ENCODE results near the gene OGDHL.
"Not testable (repeated sequence)": the region's sequence is repeated elsewhere in the genome, so short reads cannot be mapped to it uniquely, and the experiment has no call there.

Gene OGDHL

DNA sequence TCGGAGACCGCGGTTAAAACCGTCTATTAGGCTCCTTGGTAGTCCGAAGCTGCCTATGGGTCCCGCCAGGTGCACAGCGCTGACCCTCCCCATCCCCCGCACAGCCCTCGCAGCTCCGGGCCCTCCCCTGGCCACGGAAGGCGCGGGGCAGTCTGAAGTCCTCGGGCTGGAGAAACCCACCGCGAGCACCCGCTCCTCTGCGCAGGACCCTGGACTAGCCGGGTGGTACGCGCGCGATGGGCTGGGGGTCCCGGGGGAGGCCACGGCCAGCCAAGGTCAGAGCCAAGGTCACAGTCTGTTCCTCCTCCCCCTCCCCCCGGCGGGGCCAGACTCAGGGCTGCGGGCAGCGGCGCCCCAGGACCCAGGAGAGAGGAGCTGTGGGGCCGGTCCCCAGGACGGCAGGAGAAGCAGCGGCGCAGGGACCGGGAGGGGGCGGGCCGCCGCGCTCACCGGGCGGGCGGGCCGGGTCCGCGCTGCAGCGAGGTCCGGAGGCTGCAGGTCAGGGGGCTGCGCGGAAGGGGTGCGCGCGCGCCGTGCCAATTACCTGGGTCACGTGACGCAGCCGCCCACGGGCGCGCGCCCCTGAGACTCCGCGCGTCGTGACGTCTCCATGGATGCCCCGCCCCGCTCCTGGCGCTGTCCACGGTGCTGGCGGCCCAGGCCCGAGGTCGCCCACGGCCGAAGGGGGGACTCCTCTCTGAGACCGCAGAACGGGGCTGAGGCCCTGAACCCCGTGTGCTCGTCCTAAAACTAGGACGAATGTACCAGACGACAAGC, at the start of gene OGDHL:
Gene OGDHL (minus strand): TSS at position 535 of the 777 bp plus-strand sequence. CDS start 3,731 bp downstream, outside the sequence.
- DNase-seq (ENCODE audit: low spot score) = peak; percentile 17

DNA sequence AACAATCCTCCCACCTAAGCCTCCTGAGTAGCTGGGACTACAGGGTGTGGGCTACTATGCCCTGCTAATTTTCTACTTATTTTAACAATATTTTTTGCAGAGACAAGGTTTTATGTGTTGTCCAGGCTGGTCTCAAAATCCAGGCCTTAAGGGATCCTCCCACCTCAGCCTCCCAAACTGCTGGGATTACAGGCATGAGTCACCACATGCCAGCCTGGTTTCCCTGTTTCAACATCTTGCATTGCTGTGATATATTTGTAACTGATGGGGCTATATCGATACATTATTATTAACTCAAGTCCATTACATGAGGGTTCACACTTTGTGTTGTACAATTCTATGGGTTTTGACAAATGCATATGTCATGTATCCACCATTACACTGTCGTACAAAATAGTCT, 41.9 kb upstream of the OGDHL start:
- DNase-seq (ENCODE audit: low spot score) = no peak

DNA sequence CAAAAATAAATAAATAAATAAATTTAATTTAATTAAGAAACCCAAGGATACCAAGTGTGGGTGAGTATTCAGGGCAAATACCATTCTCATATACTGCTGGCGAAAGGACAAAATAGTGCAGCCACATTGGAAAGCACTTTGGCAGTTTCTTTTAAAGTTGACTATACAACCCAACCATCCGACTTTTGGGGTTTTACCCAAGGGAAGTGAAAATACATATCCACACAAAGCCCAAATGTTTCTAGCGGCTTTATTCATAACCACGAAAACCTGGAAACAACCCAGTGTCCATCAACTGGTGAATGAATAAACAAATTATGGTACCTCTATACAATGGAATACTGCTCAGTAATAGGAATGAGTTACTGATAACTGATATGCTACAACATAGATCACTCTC, 36.2 kb upstream of the OGDHL start:
- DNase-seq (ENCODE audit: low spot score) = no peak

DNA sequence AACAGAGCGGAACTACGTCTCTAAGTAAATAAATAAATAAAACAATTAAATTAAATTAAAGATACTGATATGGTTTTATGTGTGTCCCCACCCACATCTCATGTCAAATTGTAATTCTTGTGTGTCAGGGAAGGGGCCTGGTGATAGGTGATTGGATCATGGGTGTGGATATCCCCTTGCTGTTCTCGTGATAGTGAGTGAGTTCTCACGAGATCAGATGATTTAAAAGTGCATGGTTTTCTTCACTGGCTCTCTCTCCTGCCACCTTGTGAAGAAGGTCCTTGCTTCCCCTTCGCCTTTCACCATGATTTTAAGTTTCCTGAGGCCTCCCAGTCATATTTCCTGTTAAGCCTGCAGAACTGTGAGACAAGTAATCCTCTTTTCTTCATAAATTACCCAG, 29.0 kb upstream of the OGDHL start:
- DNase-seq (ENCODE audit: low spot score) = no peak

DNA sequence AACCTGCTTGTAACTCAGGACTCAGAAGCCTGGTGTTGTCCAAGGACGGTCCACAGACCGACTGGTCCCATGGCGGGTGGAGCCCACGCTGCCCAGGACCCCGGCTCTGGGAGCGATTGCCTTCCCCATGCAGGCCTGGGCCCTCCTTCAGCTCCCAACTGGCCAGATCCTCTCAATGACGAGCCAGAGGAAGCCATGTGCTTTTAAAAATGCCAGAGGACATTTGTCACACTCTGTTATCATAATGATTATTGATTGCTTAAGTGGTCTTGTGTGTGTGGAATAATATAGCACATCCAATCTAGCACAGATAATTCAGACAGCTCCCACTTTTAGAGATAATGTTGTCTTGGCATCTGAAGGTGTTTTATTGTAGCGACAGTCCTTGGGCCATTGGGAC, 22.6 kb upstream of the OGDHL start:
- DNase-seq (ENCODE audit: low spot score) = no peak

DNA sequence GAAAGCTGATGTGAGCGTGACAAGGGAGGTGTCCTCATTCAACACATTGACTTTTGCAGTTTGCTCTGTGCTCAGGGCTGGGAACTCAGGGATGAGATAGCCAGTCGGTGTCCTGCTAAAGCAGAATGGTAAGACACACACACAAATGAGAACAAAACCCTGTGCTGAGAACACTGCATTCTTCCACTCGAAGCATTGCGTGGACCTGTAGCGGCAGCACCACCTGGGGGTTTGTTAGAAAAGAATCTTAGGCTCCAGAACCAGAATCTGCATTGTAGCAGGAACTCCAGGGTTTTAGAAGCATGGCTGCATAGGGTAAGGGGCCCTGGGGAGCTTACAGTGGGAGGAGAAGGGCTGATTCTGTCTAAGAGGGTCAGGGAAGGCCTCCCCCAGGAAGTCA, 21.5 kb upstream of the OGDHL start:
- no peak for DNase-seq (ENCODE audit: low spot score)

DNA sequence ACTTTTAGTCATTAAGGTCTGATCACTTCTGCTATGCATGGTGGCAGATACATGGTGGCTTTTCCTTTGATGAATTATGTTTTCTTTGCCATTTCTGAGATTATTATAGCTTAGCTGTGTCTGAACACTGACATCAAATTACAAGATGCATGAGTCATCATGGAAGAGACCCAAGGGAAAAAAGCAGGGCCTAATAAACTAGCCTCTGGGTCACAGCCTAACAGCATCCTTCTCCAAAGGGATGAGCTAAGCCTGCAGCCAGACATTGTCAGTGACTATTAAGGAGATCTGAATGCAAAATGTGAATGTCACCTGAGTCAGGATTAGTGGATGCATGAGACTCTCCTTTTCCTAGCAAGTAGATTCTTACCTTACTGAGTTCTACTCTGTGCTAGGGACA, 19.1 kb upstream of the OGDHL start:
- no peak for DNase-seq (ENCODE audit: low spot score)

DNA sequence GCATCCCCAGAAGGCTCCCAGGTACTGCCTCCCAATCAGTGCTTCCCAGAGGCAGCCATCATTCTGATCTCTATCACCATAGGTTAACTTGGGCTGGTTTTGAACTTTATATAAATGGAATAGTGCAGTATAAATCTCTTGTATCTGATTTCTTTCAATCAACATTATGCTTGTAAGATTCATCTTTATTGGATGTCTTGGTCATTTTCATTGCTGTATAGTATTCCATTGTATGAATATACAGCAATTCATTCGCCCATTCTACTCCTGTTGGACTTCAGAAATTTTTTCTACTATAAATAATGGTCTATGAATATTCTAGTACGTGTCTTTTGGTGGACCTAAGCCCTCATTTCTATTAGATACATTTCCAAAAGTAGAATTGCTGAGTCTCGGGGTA, 16.1 kb upstream of the OGDHL start:
- no peak for DNase-seq (ENCODE audit: low spot score)

DNA sequence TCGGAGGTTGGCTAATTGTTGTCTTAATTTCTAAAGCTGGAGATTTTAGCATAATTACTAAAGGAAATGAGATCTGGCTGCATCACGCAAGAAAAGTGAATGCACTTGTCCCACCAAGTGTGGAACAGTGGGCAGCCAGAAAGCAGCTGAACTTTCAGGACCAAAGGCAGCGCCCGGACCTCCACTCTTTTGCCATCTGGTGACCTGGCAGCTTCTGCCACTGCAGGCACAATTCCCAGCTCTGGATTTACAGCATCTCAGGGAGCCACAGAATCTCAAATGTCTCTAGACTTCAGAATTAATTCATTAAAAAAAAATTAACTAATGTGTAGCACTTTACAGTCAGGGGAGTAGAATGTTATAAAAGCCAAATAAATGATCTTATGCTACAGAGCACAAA, 14.7 kb upstream of the OGDHL start:
- DNase-seq (ENCODE audit: low spot score) = no peak

DNA sequence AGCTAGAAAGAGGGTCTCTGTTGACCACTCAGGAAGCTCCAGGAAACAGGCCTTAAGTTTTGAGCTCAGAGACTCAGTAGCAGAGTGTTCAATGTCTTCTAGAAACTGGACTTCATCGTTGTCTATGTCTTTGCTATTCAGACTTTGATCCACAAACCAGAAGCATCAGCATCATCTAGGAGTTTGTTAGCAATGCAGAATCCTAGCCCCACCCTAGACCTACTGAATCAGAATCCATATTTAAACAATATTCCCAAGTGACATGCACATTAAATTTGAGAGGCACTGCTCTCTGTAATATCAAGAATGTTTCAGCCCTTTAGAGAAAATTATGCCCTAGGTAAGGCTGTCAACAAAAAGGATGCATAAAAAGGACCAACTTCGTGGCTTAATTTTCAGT, 12.9 kb upstream of the OGDHL start:
- no peak for DNase-seq (ENCODE audit: low spot score)

DNA sequence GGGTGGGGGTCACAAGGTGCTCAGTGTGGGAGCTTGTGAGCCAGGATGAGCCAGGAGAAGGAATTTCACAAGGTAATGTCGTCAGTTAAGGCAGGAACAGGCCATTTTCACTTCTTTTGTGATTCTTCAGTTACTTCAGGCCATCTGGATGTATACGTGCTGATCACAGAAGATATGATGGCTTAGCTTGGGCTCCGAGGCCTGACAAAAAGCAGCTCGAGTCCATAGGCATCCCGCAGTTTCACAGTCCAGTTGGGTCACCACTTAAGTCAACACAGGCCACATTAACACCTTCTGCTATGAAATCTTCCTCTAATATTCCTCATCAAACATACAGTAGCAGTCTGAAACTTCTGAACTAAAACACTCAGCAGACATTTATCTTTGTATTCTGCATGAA, 10.8 kb upstream of the OGDHL start:
- not testable (repeated sequence) for DNase-seq (ENCODE audit: low spot score)

DNA sequence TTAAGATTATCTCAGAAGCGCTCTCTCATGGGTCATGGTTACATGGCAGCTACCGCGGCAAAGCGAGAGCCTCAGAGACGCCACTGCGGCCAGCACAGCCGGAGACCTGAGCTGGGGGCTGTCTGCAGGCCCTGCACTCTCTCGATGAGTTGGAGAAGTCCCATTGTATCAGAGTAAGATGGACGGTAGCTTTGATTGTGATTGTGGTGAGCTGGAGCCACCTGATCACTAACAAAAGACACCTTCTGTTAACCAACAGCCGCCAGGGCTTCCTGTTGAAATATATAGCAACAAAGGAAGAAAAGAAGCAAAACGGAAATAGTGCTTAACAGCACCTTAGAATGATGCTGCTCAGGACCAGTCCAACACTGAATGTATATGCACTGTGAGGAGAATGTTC, 8.9 kb upstream of the OGDHL start:
- not testable (repeated sequence) for DNase-seq (ENCODE audit: low spot score)

DNA sequence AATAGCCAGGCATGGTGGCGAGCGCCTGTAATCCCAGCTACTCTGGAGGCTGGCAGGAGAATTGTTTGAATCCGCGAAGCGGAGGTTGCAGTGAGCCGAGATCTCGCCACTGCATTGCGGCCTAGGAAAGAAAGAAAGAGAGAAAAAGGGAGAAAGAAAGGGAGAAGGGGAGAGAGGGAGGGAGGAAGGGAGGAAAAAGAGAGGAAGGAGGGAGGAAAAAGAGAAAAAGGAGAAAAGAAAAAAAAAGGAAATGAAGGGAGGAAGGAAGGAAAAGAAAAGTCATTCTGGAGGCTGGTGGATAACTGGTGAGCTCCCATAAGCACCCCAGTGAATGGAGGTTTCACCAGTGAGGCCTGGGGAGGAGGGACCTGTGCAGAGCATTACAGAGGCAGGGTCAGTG, 7.6 kb upstream of the OGDHL start:
- DNase-seq (ENCODE audit: low spot score) = no peak

DNA sequence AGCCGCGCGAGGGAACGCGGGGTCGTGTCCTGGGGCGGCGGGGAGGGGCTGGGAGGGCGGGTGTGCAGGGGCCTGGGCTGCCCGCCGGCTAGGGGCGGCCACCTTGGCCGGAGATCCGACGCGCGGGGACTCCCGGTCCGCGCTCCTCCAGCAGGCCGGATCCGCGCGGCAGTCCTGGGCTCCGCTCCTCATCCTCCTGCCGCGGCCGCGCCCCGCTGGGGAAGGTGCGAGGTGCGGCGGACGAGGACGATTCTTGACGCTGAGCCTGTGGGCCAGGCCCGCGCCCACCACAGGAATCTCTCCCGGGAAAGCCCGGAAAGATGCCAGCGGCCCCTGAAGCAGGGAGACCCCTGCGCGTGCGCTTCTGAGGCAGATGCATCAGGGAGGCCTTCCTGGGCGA, 6.6 kb upstream of the OGDHL start:
- DNase-seq (ENCODE audit: low spot score) = no peak

DNA sequence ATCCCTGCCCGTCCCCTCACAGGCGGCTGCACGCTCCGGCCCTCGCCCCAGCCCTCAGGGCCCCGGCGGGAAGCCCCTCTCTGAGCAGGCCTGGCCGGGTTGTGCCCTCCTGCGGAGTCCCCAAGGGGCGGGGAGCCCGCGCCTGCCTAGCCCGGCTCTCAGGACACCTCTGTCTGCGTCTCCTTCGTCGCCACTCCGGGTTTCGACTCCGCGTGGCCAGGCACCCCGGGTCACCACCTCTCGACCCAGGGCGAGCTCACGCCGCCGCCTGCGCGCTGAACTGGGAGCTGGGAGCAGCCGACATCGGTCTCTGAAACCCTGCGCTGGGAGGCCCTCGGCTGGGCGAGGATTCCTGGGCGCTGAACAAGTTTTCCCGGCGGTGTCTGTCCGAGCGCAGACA, 6.2 kb upstream of the OGDHL start:
- no peak for DNase-seq (ENCODE audit: low spot score)

DNA sequence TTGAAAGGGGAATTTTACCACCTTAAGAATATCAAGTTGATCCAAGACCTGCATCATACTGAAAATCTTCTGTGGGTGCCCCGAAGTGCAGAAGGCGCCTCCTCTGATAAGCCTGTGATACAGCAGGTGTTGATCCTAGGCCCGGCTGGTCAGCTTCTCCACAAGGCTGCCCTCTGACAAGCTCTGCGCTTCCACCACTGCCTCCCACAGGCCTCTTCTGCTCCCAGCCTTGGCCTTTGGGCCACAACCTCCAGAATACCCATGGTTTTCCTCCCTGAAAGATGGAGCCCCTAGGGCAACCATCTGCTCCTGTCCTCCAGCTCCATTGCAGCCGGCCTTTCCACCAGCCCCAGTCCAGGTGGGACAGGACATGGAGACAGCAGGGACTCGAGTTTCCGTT, 5.6 kb upstream of the OGDHL start:
- no peak for DNase-seq (ENCODE audit: low spot score)

DNA sequence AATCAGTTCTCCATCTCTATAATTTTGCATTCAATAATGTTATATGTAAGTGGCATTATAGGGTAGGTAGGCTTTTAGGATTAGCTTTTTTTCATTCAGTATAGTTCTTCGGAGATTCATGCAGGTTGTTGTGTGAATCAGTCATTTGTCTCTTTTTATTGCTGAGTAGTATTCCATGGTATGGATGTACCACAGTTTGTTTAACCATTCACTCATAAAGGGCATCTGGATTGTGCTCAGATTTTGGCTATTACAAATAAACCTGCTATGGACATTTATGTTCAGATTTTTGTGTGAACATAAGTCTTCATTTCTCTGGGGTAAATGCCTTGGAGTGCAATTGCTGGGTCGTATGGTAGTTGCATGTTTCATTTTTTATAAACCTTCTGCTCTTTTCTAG, 4.4 kb upstream of the OGDHL start:
- no peak for DNase-seq (ENCODE audit: low spot score)

DNA sequence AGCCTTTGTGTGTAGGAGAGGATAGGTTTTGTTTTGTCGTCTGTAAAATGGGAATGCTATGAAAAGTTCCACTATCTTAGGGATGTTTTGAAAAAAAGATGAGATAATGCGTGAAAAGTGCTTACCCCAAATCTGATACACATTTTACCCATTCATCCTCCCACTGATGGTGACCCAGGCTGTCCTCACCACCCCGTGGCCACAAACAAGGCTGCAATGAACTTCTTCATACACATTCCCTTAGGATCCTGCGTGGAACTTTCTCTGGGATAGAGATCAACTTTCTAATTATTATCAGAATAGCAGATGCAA, 399 bp upstream of the OGDHL start:
- no peak for DNase-seq (ENCODE audit: low spot score)

DNA sequence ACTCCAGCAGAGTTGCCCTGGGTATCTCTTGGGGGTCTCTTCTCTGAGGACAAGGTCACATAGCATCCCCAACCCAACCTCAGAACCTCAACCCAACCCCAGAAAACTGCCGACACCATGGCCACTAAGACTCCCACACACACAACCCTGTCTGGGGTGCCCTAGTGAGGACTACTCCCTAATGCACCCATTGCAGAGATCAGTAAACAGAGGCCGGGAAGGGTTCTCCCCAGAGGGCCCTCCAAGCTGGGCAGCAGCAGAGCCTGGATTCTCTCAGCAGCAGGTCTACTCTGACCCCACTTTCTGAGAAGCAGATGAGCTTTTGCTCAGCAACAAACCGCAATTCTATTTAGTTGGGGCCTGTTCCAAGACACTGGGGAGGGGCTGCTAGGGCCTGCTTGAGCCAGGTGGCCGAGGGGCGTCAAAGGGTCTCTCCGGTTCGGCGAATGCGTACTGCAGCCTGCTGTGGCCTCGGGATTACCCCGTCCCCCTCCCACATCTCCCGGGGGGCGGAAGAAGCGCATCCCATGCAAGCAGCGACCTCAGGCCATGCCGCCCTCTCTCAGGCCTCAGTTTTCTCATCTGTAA, 828 bp downstream of the OGDHL start:
- no peak for DNase-seq (ENCODE audit: low spot score)

DNA sequence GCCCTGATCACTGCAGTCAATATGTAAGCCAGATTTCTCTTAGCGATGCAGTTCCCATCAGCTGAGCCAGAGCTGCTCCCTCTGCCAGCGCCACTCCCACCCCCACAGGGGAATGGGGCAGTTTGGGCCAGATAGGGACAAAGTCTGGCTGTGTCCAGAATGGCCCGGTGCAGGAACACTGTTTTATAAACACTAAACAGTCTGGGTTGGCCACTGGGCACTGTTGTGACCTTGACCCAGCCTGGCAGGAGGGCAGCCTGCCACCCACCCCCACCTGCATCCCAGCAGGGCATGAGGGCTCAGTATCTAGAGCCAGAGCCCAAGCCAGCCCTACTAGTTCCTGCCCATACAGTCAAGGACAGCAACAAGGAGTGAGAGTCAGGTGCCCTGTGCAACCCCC, 1.3 kb downstream of the OGDHL start:
- no peak for DNase-seq (ENCODE audit: low spot score)

DNA sequence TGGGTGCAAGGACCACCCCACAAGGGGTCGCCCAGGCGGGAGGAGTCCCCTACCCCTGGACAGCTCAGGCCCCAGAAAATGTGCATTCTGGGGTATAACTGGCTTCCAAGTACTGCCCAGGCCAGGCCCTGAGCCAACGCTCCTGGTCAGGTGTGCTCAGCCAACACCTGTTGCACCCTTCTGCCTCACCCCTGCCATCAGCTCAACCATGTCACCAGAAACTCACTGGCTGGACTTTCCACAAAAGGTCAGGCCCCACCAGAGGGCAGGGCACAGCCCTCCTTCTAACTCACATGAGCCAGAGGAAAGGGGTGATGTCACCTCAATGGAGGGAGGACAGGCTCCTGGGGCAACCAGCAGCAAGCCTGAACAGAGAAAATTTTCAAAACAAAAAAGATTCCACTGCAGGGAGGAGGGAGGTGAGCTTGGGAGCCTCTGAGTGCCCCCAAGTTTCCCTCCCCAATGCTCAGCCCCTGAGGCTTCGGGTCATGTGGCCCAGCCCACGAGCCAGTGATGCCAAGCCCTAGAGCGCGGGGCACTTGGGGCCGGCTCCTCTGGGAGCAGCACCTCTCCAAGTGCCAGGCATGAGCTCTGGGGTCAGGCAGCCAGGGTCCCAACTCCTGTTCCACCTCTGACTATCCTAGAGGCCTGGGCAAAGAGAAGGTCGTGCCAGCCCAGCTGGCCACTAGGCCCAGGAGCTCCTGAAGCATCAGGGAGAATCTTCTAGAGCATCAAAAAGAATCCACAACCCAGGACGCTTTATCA, 2.2 kb downstream of the OGDHL start:
- DNase-seq (ENCODE audit: low spot score) = no peak

DNA sequence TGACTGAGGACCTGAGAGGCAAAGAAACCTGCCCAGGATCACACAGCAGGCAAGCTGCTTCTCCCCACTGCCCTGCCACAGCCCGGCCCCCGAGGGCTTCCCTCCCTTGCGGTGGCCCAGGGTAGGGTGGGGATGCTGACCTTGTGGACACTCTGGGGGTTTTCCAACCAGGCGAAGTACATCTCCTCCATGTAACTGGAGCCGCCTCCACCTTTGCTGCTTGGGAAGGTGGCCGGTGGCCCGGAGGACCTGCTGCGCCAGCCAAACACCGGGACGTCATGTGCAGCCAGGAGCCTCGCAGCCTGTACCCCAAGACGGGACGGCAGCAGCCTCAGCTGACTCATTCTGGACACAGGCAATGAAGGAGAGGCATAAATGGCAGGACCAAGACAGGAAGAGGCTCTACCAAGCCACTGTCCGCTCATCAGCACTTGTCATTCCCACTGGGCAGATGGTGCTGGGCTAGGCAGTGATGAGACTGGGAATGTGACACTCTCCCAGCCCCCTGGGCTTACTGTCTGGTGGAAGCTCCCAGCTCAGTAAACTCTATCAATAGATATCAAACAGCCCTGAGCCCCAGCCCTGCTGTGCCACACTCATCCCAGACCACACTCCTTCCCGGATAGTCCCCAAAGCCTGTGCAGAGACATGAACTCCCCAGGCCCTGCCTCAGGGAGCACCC, 3.7 kb downstream of the OGDHL start:
- no peak for DNase-seq (ENCODE audit: low spot score)

DNA sequence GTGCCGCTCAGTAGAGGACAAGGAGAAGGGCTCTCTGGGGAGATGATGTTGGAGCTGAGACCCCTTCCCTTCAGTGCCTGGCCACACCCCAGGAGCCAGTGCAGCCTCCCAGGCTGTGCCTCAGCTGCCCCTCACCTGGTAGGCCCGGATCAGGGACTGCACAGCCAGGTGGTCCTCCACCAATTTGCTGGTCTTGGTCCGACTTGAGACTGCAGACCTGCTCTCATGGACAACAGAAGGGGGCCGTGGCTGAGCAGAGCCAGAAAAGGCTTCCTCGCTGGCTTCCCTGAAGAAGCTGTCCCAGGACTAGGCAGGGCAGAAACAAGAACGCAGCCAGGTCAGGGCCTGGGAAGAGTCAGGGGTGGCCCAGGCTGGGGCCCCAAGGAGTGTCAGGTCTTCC, 5.5 kb downstream of the OGDHL start:
- DNase-seq (ENCODE audit: low spot score) = no peak
